IMR-90 (cell line): ENCODE results near the gene MTR. TPM values are rescaled to one million over a fixed set of nuclear protein-coding genes. Genes with fewer than 3 reads are reported as not detected.

ENCODE experiments used
- ATAC-seq: fragments of 200-7000 bp; cut with Tn5 transposase; 2 replicates; pipeline ENCODE4 v1.9.1; 2020; ENCODE audit warnings: low read depth, mild to moderate bottlenecking, moderate library complexity
- BruUV-seq: library from RNA; stranded (reverse); fragments of 400-500 nt; replicated peaks from 2 replicates; lab custom pipeline; 2021; lab: Mats Ljungman, UMichigan
- CTCF ChIA-PET: fragments of 300-600 bp; formaldehyde crosslinking; extraction: SDS; loops from one replicate; lab custom pipeline; 2021; ENCODE audit warnings: antibody characterized with exemption; lab: Yijun Ruan, JAX
- POLR2A ChIA-PET: fragments of 300-600 bp; sonication (Branson Sonifier 250); formaldehyde crosslinking; loops from one replicate; lab custom pipeline; 2022; ENCODE audit warnings: antibody characterized with exemption; ENCODE audit not compliant: unreplicated experiment; lab: Charles Lee
- DNase-seq: peaks from one replicate; pipeline ENCODE4 v3.0.0; 2013
- H2AFZ ChIP-seq: replicated peaks from 2 replicates; pipeline ENCODE3; 2013; ENCODE audit warnings: low read length, mild to moderate bottlenecking; ENCODE audit not compliant: poor library complexity
- H2AK5ac ChIP-seq: 2 replicates; pipeline ENCODE4 v1.6.1; 2013; ENCODE audit warnings: low read depth, low read length, inconsistent platforms
- H2AK9ac ChIP-seq: replicated peaks from 2 replicates; pipeline ENCODE3; 2013; ENCODE audit warnings: mild to moderate bottlenecking, low read depth, low read length, moderate library complexity; ENCODE audit not compliant: poor library complexity
- H2BK120ac ChIP-seq: 2 replicates; pipeline ENCODE4 v1.6.1; 2013; ENCODE audit warnings: low read depth, low read length, inconsistent platforms
- H2BK15ac ChIP-seq: 3 replicates; pipeline ENCODE4 v1.6.1; 2013; ENCODE audit warnings: low read depth, low read length, inconsistent platforms
- H2BK20ac ChIP-seq: 2 replicates; pipeline ENCODE4 v1.6.1; 2013; ENCODE audit warnings: low read depth, mild to moderate bottlenecking, inconsistent platforms, low read length, moderate library complexity
- H2BK5ac ChIP-seq: 2 replicates; pipeline ENCODE4 v1.6.1; 2013; ENCODE audit warnings: mild to moderate bottlenecking, low read depth, low read length, inconsistent platforms; ENCODE audit not compliant: poor library complexity, severe bottlenecking
- H3K14ac ChIP-seq: replicated peaks from 2 replicates; pipeline ENCODE4 v1.6.1; 2013; ENCODE audit warnings: low read depth, low read length, inconsistent platforms
- H3K18ac ChIP-seq: 2 replicates; pipeline ENCODE4 v1.6.1; 2013; ENCODE audit warnings: low read depth, low read length, control low read depth
- H3K23ac ChIP-seq: 2 replicates; pipeline ENCODE4 v1.6.1; 2013; ENCODE audit warnings: low read depth, low read length, inconsistent platforms
- H3K27ac ChIP-seq: 2 replicates; pipeline ENCODE4 v1.5.1; 2013; ENCODE audit warnings: mild to moderate bottlenecking, control low read depth, low read length; ENCODE audit not compliant: insufficient read depth
- H3K27me3 ChIP-seq: 2 replicates; pipeline ENCODE4 v1.6.1; 2013; ENCODE audit warnings: low read length; ENCODE audit not compliant: control insufficient read depth, insufficient read depth
- H3K36me3 ChIP-seq: 2 replicates; pipeline ENCODE4 v1.6.1; 2013; ENCODE audit warnings: low read length, mixed read lengths; ENCODE audit not compliant: control insufficient read depth, insufficient read depth
- H3K4ac ChIP-seq: 2 replicates; pipeline ENCODE4 v1.6.1; 2013; ENCODE audit warnings: low read depth, low read length, inconsistent platforms
- H3K4me1 ChIP-seq: 2 replicates; pipeline ENCODE4 v1.6.1; 2013; ENCODE audit warnings: low read length, mixed read lengths; ENCODE audit not compliant: control insufficient read depth, insufficient read depth
- H3K4me2 ChIP-seq: 2 replicates; pipeline ENCODE4 v1.6.1; 2013; ENCODE audit warnings: low read depth, mild to moderate bottlenecking, control low read depth, low read length, moderate library complexity
- H3K4me3 ChIP-seq: 2 replicates; pipeline ENCODE4 v1.5.1; 2013; ENCODE audit warnings: low read depth, mild to moderate bottlenecking, control low read depth, low read length, moderate library complexity; ENCODE audit not compliant: insufficient read depth
- H3K56ac ChIP-seq: 2 replicates; pipeline ENCODE4 v1.6.1; 2013; ENCODE audit warnings: low read length, inconsistent platforms; ENCODE audit not compliant: insufficient read depth; ENCODE audit errors: extremely low read depth
- H3K79me1 ChIP-seq, 2 experiments: 2 replicates each; pipeline ENCODE4 v1.6.1; 2013; ENCODE audit warnings: low read length in 2 of 2, inconsistent platforms in 1 of 2, low read depth in 1 of 2
- H3K9ac ChIP-seq: 2 replicates; pipeline ENCODE4 v1.6.1; 2013; ENCODE audit warnings: low read depth, low read length, control low read depth
- H3K9me1 ChIP-seq: 2 replicates; pipeline ENCODE4 v1.6.1; 2013; ENCODE audit warnings: low read length, inconsistent platforms; ENCODE audit not compliant: insufficient read depth
- H3K9me3 ChIP-seq: 2 replicates; pipeline ENCODE4 v1.6.1; 2013; ENCODE audit warnings: low read length; ENCODE audit not compliant: control insufficient read depth, insufficient read depth
- H4K20me1 ChIP-seq: 2 replicates; pipeline ENCODE4 v1.6.1; 2013; ENCODE audit warnings: low read length, inconsistent platforms; ENCODE audit not compliant: insufficient read depth
- H4K5ac ChIP-seq: 2 replicates; pipeline ENCODE4 v1.6.1; 2013; ENCODE audit warnings: mild to moderate bottlenecking, low read depth, low read length, control low read depth
- H4K8ac ChIP-seq, 2 experiments: 2 replicates each; pipeline ENCODE4 v1.6.1; 2013; ENCODE audit warnings: low read depth in 2 of 2, low read length in 2 of 2, control low read depth in 1 of 2, inconsistent platforms in 1 of 2
- H4K91ac ChIP-seq: 2 replicates; pipeline ENCODE4 v1.6.1; 2013; ENCODE audit warnings: low read depth, low read length, inconsistent platforms; ENCODE audit not compliant: insufficient read depth
- BHLHE40 ChIP-seq: fragments of 150-350 bp; IDR thresholded peaks from 2 replicates; pipeline ENCODE4 v1.6.1; 2016; ENCODE audit warnings: mild to moderate bottlenecking, low read depth, low read length
- CEBPB ChIP-seq: IDR thresholded peaks from 2 replicates; pipeline ENCODE4 v1.6.1; 2012; ENCODE audit warnings: low read depth, low read length, improper control_type of control experiment
- CHD1 ChIP-seq: IDR thresholded peaks from 2 replicates; pipeline ENCODE4 v1.6.1; 2012; ENCODE audit warnings: low read depth, low read length, improper control_type of control experiment
- ELK1 ChIP-seq: fragments of 150-350 bp; IDR thresholded peaks from 2 replicates; pipeline ENCODE4 v1.6.1; 2016; ENCODE audit warnings: low read depth, mild to moderate bottlenecking, low read length, moderate library complexity, borderline replicate concordance
- FOS ChIP-seq: fragments of 150-350 bp; IDR thresholded peaks from 2 replicates; pipeline ENCODE4 v1.6.1; 2016; ENCODE audit warnings: low read depth, low read length
- MAZ ChIP-seq: IDR thresholded peaks from 2 replicates; pipeline ENCODE4 v1.6.1; 2012; ENCODE audit warnings: low read depth, mild to moderate bottlenecking, low read length, improper control_type of control experiment, moderate library complexity, borderline replicate concordance
- MXI1 ChIP-seq: IDR thresholded peaks from 2 replicates; pipeline ENCODE4 v1.6.1; 2012; ENCODE audit warnings: low read depth, mild to moderate bottlenecking, low read length, moderate library complexity, borderline replicate concordance
- NFE2L2 ChIP-seq: fragments of 150-350 bp; IDR thresholded peaks from 2 replicates; pipeline ENCODE4 v1.6.1; 2016; ENCODE audit warnings: low read depth, mild to moderate bottlenecking, low read length
- POLR2A ChIP-seq: IDR thresholded peaks from 2 replicates; pipeline ENCODE4 v1.6.1; 2012; ENCODE audit warnings: mild to moderate bottlenecking, low read depth, low read length
- RAD21 ChIP-seq: IDR thresholded peaks from 2 replicates; pipeline ENCODE4 v1.6.1; 2012; ENCODE audit warnings: low read length, improper control_type of control experiment
- RCOR1 ChIP-seq: IDR thresholded peaks from 2 replicates; pipeline ENCODE4 v1.6.1; 2012; ENCODE audit warnings: mild to moderate bottlenecking, low read length, improper control_type of control experiment; ENCODE audit not compliant: insufficient replicate concordance
- RFX5 ChIP-seq: IDR thresholded peaks from 2 replicates; pipeline ENCODE4 v1.8.0; 2012; ENCODE audit warnings: low read depth, mild to moderate bottlenecking, low read length, moderate library complexity
- SMC3 ChIP-seq: fragments of 150-350 bp; IDR thresholded peaks from 2 replicates; pipeline ENCODE4 v1.6.1; 2016; ENCODE audit warnings: low read depth, mild to moderate bottlenecking, antibody characterized with exemption, low read length, moderate library complexity
- USF2 ChIP-seq: fragments of 150-350 bp; IDR thresholded peaks from 2 replicates; pipeline ENCODE4 v1.6.1; 2017; ENCODE audit warnings: mild to moderate bottlenecking, antibody characterized with exemption, low read length, low read depth
- WGBS, 2 experiments: methylation state at CpG; one replicate each; pipeline versions ENCODE4 v1.1.5 to v1.1.7; 2013; ENCODE audit warnings: missing lambda C conversion rate in 2 of 2; ENCODE audit not compliant: insufficient read length in 1 of 2; ENCODE audit errors: extremely low coverage in 2 of 2; 5-methylcytosine and 5-hydroxymethylcytosine counted together
- dilution Hi-C: fragments of 300-500 bp; cut with HindIII; formaldehyde crosslinking; loops from one replicate; pipeline ENCODE4 v1.14.3; 2018; ENCODE audit warnings: low sequenced_read_pairs; ENCODE audit not compliant: unreplicated experiment
- in situ Hi-C: fragments of 300-500 bp; cut with MboI; formaldehyde crosslinking; loops from 3 replicates; pipeline ENCODE4 v1.14.3; 2019; ENCODE audit warnings: low sequenced_read_pairs, inconsistent platforms, mixed read lengths
- intact Hi-C: fragments of 100-400 bp; cut with micrococcal nuclease; formaldehyde crosslinking; loops from 2 replicates; pipeline ENCODE4 v1.10.0; 2022
- polyA plus RNA-seq, 3 experiments: library from polyadenylated mRNA; depleted of rRNA; stranded (reverse); fragments of >200 nt; gene quantifications; 2 replicates each; pipeline ENCODE4 v1.2.3, GENCODE V29; 2012; ENCODE audit warnings: low replicate concordance in 1 of 3
- total RNA-seq: library from RNA; depleted of rRNA; stranded (reverse); fragments of >200 nt; gene quantifications from 2 replicates; pipeline ENCODE4 v1.2.3, GENCODE V29; 2012

Gene MTR
- total and polyA plus RNA-seq, 2 of the 4 experiments (the other 2 are of a cell fraction) = 7.7 to 31.0 TPM

- H3K9me1 ChIP-seq = no peaks in the 10 kb centered on the region
- dilution Hi-C loops = no loop called here
- no peak overlapping the region for H3K9ac ChIP-seq
- H4K20me1 ChIP-seq = no peaks in the 10 kb centered on the region
- no peak overlapping the region for H3K14ac ChIP-seq
- no peak for TF ChIP-seq NFE2L2
- no peak for TF ChIP-seq USF2
- no peak for TF ChIP-seq RFX5
- TF ChIP-seq SMC3 = no peak
- TF ChIP-seq RCOR1 = no peak
- no peak for TF ChIP-seq CHD1
- TF ChIP-seq MXI1 = no peak
- TF ChIP-seq CEBPB = no peak
- no peak for TF ChIP-seq MAZ
- TF ChIP-seq BHLHE40 = no peak
- TF ChIP-seq RAD21 = no peak
- no peak for TF ChIP-seq POLR2A
- TF ChIP-seq FOS = no peak
- no peak for TF ChIP-seq ELK1
- no peak overlapping the region for H3K56ac ChIP-seq
- POLR2A ChIA-PET = no interaction called here
- in situ Hi-C loops = no loop called here
- H2AK5ac ChIP-seq = no peak overlapping the region
- no peak overlapping the region for H4K8ac ChIP-seq
- H3K23ac ChIP-seq = no peak overlapping the region
- no peak overlapping the region for H2AK9ac ChIP-seq
- H3K27me3 ChIP-seq = no peaks in the 10 kb centered on the region
- H3K4ac ChIP-seq = no peak overlapping the region
- ATAC-seq (no peak), DNase-seq (no peak)
- no peak overlapping the region for H2BK15ac ChIP-seq
- H3K4me3 ChIP-seq = no peak overlapping the region
- no peak overlapping the region for H3K4me2 ChIP-seq
- no peaks in the 10 kb centered on the region for H3K79me1 ChIP-seq
- H2BK20ac ChIP-seq = no peak overlapping the region
- no CpG with 5 or more reads among the region's 2 CpGs for WGBS, 2 experiments
- no peak overlapping the region for H2BK120ac ChIP-seq
- H4K91ac ChIP-seq = no peak overlapping the region
- no peaks in the 10 kb centered on the region; the same call in 1 of the 2 replicates for H3K9me3 ChIP-seq
- H3K27ac ChIP-seq = no peak overlapping the region
- H3K18ac ChIP-seq = no peak overlapping the region
- no peak overlapping the region for H4K5ac ChIP-seq
- CTCF ChIA-PET = no interaction called here
- no peaks in the 10 kb centered on the region for H3K36me3 ChIP-seq
- H2BK5ac ChIP-seq = no peak overlapping the region
- no peak overlapping the region for H2AFZ ChIP-seq
- H3K4me1 ChIP-seq = no peaks in the 10 kb centered on the region
- intact Hi-C loops = no loop called here
- BruUV-seq = no TSS peak
Observed at GRCh38 chr1:236914375-236914774, 119.3 kb downstream of the MTR start.
